Keratinocyte (primary cell): Measurements from ENCODE around the gene CLDN14. TPM values are rescaled to one million over a fixed set of nuclear protein-coding genes. Genes with fewer than 3 reads are reported as not detected.

Experiments used
- DNase-seq: peaks from one replicate; pipeline ENCODE4 v3.0.0-alpha.2; 2011; ENCODE audit warnings: low read depth, missing footprints, low spot score
- FAIRE-seq: peaks from 2 replicates; lab custom pipeline; 2011; peaks lifted over from hg19 to GRCh38; lab: Jason Lieb, UNC
- H2AFZ ChIP-seq: 2 replicates; pipeline ENCODE4 v1.6.0; 2012; ENCODE audit warnings: low read length, control low read depth, inconsistent platforms; ENCODE audit not compliant: control insufficient read depth
- H3K27ac ChIP-seq: 2 replicates; pipeline ENCODE4 v1.5.1; 2011; ENCODE audit warnings: low read length; ENCODE audit not compliant: control insufficient read depth, insufficient read depth
- H3K27me3 ChIP-seq: 3 replicates; pipeline ENCODE4 v1.6.0; 2011; ENCODE audit warnings: low read length; ENCODE audit not compliant: control insufficient read depth, insufficient read depth; ENCODE audit errors: extremely low read depth
- H3K36me3 ChIP-seq, 2 experiments: 2 replicates in 1 of 2; 3 replicates in 1 of 2; pipeline ENCODE4 v1.5.1; 2011; ENCODE audit warnings: low read length in 2 of 2, mild to moderate bottlenecking in 1 of 2; ENCODE audit not compliant: control insufficient read depth in 2 of 2, insufficient read depth in 2 of 2; ENCODE audit errors: extremely low read depth in 1 of 2
- H3K4me1 ChIP-seq: 3 replicates; pipeline ENCODE4 v1.5.1; 2011; ENCODE audit warnings: low read length; ENCODE audit not compliant: control insufficient read depth, insufficient read depth; ENCODE audit errors: extremely low read depth
- H3K4me2 ChIP-seq: 3 replicates; pipeline ENCODE4 v1.6.0; 2011; ENCODE audit warnings: low read depth, low read length; ENCODE audit not compliant: control insufficient read depth, insufficient read depth; ENCODE audit errors: extremely low read depth
- H3K4me3 ChIP-seq, 3 experiments: fragments of 200-600 bp in 1 of 3; sonication (generic) in 1 of 3; 2 replicates in 2 of 3; 3 replicates in 1 of 3; pipeline ENCODE4 v1.5.1; 2011 to 2016; ENCODE audit warnings: low read length in 3 of 3, mild to moderate bottlenecking in 3 of 3, control low read depth in 2 of 3, inconsistent platforms in 1 of 3, low read depth in 1 of 3, mixed read lengths in 1 of 3, mixed run types in 1 of 3, moderate library complexity in 1 of 3; ENCODE audit not compliant: control insufficient read depth in 2 of 3, insufficient read depth in 2 of 3; ENCODE audit errors: extremely low read depth in 1 of 3
- H3K79me2 ChIP-seq: 2 replicates; pipeline ENCODE4 v1.6.0; 2012; ENCODE audit warnings: low read length; ENCODE audit not compliant: control insufficient read depth, insufficient read depth
- H3K9ac ChIP-seq: 3 replicates; pipeline ENCODE4 v1.6.0; 2011; ENCODE audit warnings: low read length; ENCODE audit not compliant: control insufficient read depth, insufficient read depth; ENCODE audit errors: extremely low read depth
- H3K9me1 ChIP-seq: 3 replicates; pipeline ENCODE4 v1.6.0; 2011; ENCODE audit warnings: low read length; ENCODE audit not compliant: control insufficient read depth, insufficient read depth; ENCODE audit errors: extremely low read depth
- H3K9me3 ChIP-seq: 2 replicates; pipeline ENCODE4 v1.5.1; 2012; ENCODE audit warnings: low read depth, low read length; ENCODE audit not compliant: control insufficient read depth
- H4K20me1 ChIP-seq: 3 replicates; pipeline ENCODE4 v1.6.0; 2011; ENCODE audit warnings: low read length; ENCODE audit not compliant: control insufficient read depth, insufficient read depth; ENCODE audit errors: extremely low read depth
- EZH2 ChIP-seq: IDR thresholded peaks from one replicate; pipeline ENCODE4 v1.6.1; 2012; ENCODE audit warnings: inconsistent platforms, mild to moderate bottlenecking, low read length, moderate library complexity
- dilution Hi-C: fragments of 300-500 bp; cut with MboI; formaldehyde crosslinking; loops from one replicate; pipeline ENCODE4 v1.7.0; 2020; ENCODE audit warnings: low sequenced_read_pairs; ENCODE audit not compliant: extremely low pct_ligation_motif_present
- polyA plus RNA-seq, 5 experiments: library from polyadenylated mRNA; depleted of rRNA in 3 of 5; stranded (reverse) in 3 of 5; stranded (forward) in 1 of 5; unstranded in 1 of 5; fragments of >200 nt; gene quantifications; 1 replicate in 1 of 5; 2 replicates in 3 of 5; 3 replicates in 1 of 5; pipeline versions ENCODE4 v1.2.1 to v1.2.3, GENCODE V29; 2011 to 2012; ENCODE audit warnings: missing spikeins in 2 of 5, low read depth in 1 of 5, low replicate concordance in 1 of 5
- TF ChIP-seq, protein P1 (sequence below), 3 experiments: IDR thresholded peaks in 1 of 3; conservative IDR thresholded peaks in 1 of 3; optimal IDR thresholded peaks in 1 of 3; 2 replicates in 2 of 3; 3 replicates in 1 of 3; pipeline versions ENCODE3 to v1.5.1; 2011; ENCODE audit warnings: low read length in 3 of 3, mild to moderate bottlenecking in 3 of 3, moderate library complexity in 2 of 3, control low read depth in 1 of 3, inconsistent platforms in 1 of 3; ENCODE audit not compliant: insufficient read depth in 2 of 3; ENCODE audit errors: extremely low read depth in 1 of 3

Gene CLDN14
- polyA plus RNA-seq, 1 donor (not counting 4 experiments of a cell fraction or from before 2014, with no cell fraction given): not detected

DNA sequence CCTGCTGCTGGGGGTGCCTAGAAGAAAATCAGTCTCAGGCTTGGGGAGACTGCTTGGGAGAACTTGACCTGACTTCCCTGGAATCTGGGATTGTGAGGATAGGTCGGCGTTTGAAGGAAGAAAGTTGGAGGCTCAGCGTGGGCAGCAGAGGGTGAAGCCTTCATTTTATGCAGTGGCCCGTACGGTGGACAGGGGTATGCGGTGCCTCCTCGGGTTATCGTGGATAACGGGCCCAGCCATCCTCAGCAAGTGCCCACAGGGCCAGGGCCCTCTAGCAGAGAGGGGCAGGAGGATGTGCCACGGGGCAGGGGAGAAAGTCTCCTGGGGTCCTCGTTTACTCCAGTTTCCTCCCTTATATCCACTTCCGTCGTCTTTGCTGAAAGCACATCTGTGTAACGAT lies 60.7 kb downstream of the CLDN14 start:
- Histone ChIP-seq H3K9me1 (no peaks in the 10 kb centered on the region), H3K9ac (no peak overlapping the region), H3K4me2 (no peak overlapping the region), H3K79me2 (no peaks in the 10 kb centered on the region), H3K27ac (no peak overlapping the region), H3K9me3 (no peaks in the 10 kb centered on the region), H2AFZ (no peak overlapping the region), H3K36me3 (peaks cover 0 to 8% of the 10 kb centered on the region in 2 experiments), H3K4me1 (no peaks in the 10 kb centered on the region), H3K27me3 (no peaks in the 10 kb centered on the region), H3K4me3 (no peak overlapping the region), H4K20me1 (no peaks in the 10 kb centered on the region)
- TF ChIP-seq, protein P1, sequence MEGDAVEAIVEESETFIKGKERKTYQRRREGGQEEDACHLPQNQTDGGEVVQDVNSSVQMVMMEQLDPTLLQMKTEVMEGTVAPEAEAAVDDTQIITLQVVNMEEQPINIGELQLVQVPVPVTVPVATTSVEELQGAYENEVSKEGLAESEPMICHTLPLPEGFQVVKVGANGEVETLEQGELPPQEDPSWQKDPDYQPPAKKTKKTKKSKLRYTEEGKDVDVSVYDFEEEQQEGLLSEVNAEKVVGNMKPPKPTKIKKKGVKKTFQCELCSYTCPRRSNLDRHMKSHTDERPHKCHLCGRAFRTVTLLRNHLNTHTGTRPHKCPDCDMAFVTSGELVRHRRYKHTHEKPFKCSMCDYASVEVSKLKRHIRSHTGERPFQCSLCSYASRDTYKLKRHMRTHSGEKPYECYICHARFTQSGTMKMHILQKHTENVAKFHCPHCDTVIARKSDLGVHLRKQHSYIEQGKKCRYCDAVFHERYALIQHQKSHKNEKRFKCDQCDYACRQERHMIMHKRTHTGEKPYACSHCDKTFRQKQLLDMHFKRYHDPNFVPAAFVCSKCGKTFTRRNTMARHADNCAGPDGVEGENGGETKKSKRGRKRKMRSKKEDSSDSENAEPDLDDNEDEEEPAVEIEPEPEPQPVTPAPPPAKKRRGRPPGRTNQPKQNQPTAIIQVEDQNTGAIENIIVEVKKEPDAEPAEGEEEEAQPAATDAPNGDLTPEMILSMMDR (optimal IDR thresholded peaks at IDR 0.05 in 1 of 3, IDR thresholded peaks at IDR 0.05 in 1 of 3, conservative IDR thresholded peaks at IDR 0.05 in 1 of 3; ENCODE audit: extremely low read depth in 1 of 3, insufficient read depth in 2 of 3, low read length in 3 of 3): no peak
- no peak for TF ChIP-seq EZH2
- dilution Hi-C loops: no loop called here
- no peak for DNase-seq
- FAIRE-seq: no peak

DNA sequence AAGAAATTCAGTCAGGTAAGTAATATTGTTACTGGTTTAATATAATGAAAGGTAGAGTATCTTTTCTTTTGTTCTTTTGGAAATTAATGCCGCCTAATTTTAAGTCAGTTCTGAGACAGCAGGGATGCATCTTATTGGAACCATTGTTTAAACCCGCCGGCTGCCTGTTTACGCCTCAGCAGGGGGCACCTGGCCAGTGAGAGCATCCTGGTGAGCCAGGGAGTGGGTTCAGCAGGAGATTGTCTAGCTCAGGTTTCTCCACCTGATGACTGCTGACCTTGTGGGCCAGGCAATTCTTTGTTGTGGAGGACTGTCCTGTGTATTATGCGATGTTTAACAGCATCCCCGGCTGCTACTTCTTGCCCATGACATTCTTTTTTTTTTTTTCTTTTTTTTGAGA lies 64.5 kb downstream of the CLDN14 start:
- dilution Hi-C loops: no loop called here
- Histone ChIP-seq H3K9ac (no peak overlapping the region), H3K27ac (no peak overlapping the region), H3K27me3 (no peaks in the 10 kb centered on the region), H3K79me2 (no peaks in the 10 kb centered on the region), H3K36me3 (peaks cover 2 to 15% of the 10 kb centered on the region in 2 experiments), H3K4me1 (no peaks in the 10 kb centered on the region), H2AFZ (no peak overlapping the region), H3K4me3 (no peak overlapping the region), H4K20me1 (no peaks in the 10 kb centered on the region), H3K4me2 (no peak overlapping the region), H3K9me1 (no peaks in the 10 kb centered on the region), H3K9me3 (no peaks in the 10 kb centered on the region)
- FAIRE-seq (no peak), DNase-seq (no peak)
- TF ChIP-seq, protein P1 (optimal IDR thresholded peaks at IDR 0.05 in 1 of 3, IDR thresholded peaks at IDR 0.05 in 1 of 3, conservative IDR thresholded peaks at IDR 0.05 in 1 of 3; ENCODE audit: extremely low read depth in 1 of 3, insufficient read depth in 2 of 3, low read length in 3 of 3): no peak
- no peak for TF ChIP-seq EZH2
